Measurements from ENCODE around the gene CHRD.

Gene CHRD

DNA sequence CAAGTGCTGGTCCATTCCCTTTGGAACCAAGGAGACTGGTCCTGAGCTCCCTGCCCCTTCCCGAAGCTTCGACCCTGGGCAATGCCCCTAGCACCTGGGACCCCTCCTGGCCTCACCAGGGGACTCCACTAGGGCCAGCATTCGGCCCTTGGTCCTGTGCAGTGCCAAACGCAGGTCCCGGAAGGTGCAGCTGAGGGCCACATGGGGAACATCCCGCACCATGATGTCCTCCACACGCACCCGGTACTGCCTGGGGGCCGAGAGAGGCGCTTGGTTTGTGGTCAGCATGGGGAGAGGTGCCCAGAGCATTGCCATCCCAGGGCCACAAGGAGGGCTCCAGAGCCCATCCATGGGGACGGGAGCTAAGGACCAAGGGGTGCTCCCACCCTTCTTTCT, 26.3 kb upstream of the CHRD start:
- Mint-ChIP-seq H3K4me3 (no peak overlapping the region), H3K27me3 (no peaks in the 10 kb centered on the region), H3K4me1 (ENCODE audit: low read depth) (no peaks in the 10 kb centered on the region), H3K36me3 (ENCODE audit: low read depth) (peaks cover 6% of the 10 kb centered on the region), H3K27ac (no peak overlapping the region), H3K9me3 (no peaks in the 10 kb centered on the region)

DNA sequence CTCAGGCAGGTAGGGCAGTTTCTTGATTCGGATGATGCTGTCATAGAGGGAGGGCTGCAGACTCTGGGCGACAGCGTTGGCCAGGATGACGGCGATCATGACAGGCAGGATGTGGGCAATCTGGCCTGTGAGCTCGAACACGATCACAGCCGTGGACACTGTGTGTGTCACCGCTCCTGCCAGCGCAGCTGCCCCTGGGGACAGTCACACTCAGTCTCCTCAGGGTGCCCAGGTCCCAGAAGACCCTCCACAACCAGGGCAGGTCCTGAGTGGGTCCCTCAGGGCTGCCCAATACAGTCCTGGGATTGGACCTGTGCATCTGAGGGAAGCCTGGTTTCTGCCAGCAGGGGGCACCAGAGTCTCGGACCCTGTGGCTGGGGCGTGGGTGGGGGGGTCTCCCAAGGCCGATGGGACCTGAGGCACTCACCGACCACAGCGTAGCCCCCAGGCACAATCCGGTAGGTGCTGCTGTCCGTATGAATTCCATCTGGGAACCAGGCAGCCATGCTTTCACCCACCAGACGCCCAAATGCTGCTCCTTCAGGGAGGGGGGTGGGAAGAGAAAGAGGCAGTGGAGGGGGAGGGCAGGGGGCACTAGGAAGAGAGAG, 25.6 kb upstream of the CHRD start:
- Mint-ChIP-seq H3K9me3 (no peaks in the 10 kb centered on the region), H3K4me1 (ENCODE audit: low read depth) (no peaks in the 10 kb centered on the region), H3K27me3 (no peaks in the 10 kb centered on the region), H3K4me3 (no peak overlapping the region), H3K27ac (no peak overlapping the region), H3K36me3 (ENCODE audit: low read depth) (peaks cover 6% of the 10 kb centered on the region)

DNA sequence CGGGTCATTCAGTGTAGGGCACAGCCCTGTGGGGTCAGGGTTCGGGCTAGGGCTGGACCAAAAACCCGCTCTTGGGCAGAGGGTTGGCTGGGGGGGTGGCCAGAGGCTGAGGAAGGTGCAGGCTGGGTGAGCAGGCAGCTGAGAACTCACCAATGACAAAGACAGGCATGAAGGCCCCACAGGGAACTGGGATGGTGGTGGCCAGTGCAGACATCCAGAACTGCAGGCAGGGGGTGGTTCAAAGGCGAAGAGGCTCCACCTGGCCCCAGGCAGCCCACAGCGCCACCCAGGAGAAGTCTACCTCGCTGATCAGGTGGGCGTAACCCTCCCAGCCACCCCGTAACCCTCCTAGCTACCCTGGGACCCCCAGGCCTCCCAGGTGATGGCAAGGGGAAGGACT, 25.1 kb upstream of the CHRD start:
- Mint-ChIP-seq H3K4me3 (no peak overlapping the region), H3K36me3 (ENCODE audit: low read depth) (peaks cover 6% of the 10 kb centered on the region), H3K27me3 (no peaks in the 10 kb centered on the region), H3K27ac (no peak overlapping the region), H3K4me1 (ENCODE audit: low read depth) (no peaks in the 10 kb centered on the region), H3K9me3 (no peaks in the 10 kb centered on the region)

DNA sequence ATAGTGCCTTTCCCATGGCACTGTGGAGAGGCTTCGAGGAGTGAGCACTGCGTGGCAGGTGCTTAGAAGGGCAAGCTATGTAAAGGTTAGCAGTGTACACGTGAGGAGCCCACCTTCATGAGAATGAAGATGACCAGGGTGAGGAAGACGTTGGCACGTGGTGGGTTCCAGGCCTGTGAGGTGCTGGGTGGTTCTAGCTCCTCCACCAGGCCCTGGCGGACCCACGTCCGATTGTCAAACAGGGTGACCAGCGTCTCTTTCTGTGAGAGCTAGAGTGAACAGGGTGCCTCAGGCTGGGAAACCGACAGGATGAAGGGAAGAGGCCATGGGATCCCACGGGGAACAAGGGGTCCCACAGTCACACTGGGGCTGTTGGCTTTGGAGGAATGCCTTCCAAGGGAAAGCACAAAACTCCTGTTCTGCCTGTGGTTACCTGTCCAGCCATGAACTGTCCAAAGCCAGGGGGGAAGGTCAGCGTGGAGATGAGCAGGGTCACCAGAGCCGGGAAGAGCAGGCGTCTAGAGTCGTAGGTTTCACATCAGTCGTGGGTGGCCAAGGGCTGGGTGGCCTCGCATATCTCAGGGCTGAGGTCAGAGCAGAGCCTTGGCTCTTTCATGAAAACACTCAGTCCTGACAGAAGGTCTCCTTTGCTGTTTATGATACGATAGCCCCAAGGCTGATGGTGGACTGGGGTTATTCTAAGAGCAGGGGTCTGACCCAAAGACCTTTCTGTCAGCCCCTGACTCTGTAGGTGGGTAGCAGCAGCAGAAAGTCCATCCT, 24.4 kb upstream of the CHRD start:
- Mint-ChIP-seq H3K4me1 (ENCODE audit: low read depth) (peaks cover 6% of the 10 kb centered on the region), H3K4me3 (no peak overlapping the region)

DNA sequence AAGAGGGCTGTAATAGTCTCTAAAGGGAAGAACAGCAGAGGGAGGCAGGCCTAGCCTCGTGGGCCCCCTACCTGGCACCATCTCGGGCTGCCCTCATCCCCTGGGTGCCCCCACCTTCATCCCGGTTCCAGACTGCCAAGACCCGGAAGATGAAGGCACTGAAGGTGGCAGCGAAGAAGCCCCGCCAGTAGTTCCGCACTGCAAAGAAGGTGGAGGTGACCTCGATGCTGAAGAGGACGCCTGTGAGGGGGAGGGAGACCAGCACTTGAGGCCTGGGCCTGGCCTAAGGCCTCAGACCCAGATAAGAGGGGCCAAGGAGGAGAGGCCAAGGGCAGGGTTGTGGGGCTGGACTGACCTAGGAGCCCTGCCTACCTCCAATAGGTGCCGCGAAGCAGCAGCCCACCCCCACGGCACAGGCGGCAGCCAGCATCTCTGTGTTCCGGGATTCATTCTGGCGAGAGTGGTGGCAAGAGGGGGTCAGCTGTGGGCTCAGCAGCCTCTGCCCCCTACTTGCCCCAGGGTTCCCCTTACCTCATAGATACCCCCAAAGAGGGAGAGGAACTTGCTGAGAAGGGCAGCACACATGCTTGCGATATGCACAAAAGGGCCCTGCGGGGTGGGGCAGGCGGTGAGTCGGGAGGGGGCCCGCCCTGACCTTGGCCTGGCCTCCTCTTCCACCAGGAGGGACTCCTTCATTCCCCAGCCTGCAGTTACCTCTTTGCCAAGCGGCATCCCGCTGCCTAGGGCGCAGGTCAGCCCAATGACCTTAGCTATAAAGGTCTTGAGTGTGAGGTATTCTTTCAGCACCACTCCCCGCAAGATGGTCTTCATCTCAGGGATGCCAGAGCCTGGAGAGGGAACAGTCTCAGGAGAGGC, 22.4 kb upstream of the CHRD start:
- peaks cover 6% of the 10 kb centered on the region for H3K36me3 Mint-ChIP-seq (ENCODE audit: low read depth)
- peaks cover 12% of the 10 kb centered on the region for H3K4me1 Mint-ChIP-seq (ENCODE audit: low read depth)
- no peak overlapping the region for H3K27ac Mint-ChIP-seq

More for the DNA sequence above, 24.4 kb upstream of the CHRD start:
- Mint-ChIP-seq H3K27ac (no peak overlapping the region), H3K9me3 (no peaks in the 10 kb centered on the region), H3K36me3 (ENCODE audit: low read depth) (peaks cover 6% of the 10 kb centered on the region), H3K27me3 (no peaks in the 10 kb centered on the region)

DNA sequence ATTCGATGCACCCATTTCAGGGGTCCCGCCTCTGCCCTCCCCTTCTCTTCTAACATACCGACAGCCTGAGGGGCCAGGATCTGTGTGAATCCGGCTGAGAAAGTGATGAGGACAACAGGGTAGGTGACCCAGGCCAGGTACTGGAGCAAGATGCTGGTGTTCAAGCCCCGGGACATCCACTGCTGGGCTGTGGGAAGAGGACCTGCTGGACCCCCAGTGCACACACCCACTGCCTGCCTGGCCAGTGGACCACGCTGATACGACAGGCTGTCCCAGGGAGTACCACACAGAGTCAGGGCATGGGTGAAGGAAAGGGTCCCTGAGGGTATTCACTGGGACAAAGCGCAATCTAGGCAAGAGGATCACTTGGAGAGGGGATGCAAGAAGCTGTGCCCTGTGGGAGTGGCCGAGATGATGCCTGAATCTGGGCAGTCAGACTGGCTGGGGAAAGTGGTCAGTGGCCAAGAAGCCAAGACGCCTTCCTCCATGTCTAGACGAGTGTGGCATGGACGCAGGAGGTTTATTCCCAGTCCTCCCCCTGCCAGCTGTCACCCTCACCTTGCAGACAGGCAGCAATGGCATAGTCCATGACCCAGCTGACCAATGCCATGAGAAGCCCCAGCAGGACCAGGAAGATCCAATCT, 21.6 kb upstream of the CHRD start:
- Mint-ChIP-seq H3K9me3 (no peaks in the 10 kb centered on the region), H3K4me1 (ENCODE audit: low read depth) (peaks cover 13% of the 10 kb centered on the region), H3K27me3 (no peaks in the 10 kb centered on the region), H3K4me3 (no peak overlapping the region), H3K36me3 (ENCODE audit: low read depth) (peaks cover 7% of the 10 kb centered on the region), H3K27ac (no peak overlapping the region)

More for the DNA sequence above, 22.4 kb upstream of the CHRD start:
- Mint-ChIP-seq H3K27me3 (no peaks in the 10 kb centered on the region), H3K9me3 (no peaks in the 10 kb centered on the region), H3K4me3 (no peak overlapping the region)

DNA sequence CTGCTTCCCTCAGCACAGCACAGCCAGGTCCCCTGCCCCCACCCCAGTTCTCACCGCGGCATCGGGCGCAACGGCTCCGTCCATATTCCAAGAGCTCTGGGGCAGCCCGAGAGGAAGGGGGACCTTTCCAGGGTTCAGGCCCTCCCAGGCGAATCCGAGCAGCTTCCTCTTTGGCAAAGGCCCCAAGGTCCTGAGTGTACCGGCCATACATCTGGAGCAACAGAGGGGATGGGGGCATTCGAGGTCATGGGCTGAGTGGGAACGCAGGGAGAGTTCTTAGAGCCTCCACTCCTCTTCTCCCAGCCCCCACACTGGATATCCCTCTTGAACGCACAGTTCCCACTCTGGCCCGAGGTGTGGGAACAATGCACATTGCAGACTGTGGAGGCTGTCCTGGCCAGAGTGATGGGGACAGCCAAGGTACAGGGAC, 20.9 kb upstream of the CHRD start:
- no peaks in the 10 kb centered on the region for H3K27me3 Mint-ChIP-seq
- H3K9me3 Mint-ChIP-seq, result no peaks in the 10 kb centered on the region
- H3K36me3 Mint-ChIP-seq (ENCODE audit: low read depth), result peaks cover 13% of the 10 kb centered on the region
- H3K4me3 Mint-ChIP-seq, result no peak overlapping the region
- peaks cover 19% of the 10 kb centered on the region for H3K4me1 Mint-ChIP-seq (ENCODE audit: low read depth)
- no peak overlapping the region for H3K27ac Mint-ChIP-seq

DNA sequence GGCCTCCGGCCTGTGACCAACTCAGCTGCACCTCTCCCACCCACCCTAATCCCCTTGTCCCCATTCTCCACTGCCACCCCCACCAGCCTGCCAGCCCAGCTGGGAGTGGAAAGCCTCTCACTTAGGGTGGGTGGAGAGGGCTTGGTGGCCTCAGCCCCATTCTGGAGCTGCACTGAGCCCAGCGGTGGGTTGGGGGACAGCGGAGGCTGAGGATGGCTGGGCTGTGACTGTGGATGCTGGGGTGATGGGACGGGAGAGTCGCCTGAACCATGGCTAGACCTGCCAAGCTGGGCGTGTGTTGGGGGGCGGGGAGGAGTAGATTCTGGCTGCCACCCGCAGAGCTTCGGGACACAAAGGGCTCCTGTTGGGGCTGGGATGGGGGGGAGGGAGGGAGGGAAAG, 20.2 kb upstream of the CHRD start:
- no peak overlapping the region for H3K4me3 Mint-ChIP-seq

DNA sequence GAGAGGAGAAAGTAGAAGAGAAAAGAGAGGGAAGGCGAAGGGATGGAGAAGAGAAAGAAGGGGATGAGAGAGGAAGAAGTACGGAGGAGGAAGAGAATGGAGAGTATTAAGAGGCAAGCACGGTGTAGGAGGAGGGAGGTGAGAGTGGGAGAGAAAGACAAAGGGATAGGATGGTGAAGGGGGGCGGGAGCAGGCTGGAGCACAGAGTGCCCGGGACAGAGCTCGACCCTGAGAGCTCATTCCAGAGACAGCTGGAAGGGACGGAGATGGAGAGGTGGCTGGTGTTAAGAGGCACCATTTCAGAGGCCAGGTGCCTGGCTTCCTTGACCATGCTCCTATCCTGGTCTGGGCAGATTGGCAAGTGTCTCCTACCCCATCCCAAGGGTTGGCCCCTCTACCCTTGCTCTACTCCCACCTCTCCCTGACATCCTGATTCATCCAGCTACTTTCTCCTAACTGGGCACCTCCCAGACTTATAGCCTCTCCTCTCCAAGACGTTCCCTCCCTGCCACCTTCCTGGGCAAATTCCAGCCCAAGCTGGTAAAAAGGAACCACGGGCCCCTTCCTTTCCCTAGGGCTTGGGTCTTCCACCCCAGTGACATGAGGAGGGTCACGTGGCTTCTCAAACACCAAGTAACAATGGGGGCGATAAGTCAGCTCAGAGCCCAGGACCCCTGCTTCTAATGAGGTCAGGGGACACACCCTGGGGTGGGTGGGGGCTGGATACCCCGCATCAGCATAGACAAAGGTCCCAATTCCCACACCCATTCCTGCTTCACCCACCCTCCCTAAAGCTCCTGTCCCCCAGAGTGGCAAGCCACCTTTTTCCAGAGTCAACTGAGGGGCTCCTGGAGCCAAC, 19.6 kb upstream of the CHRD start:
- peak overlapping the region; percentile 45 for H3K27ac Mint-ChIP-seq
- peak overlapping the region; percentile 88 for H3K4me3 Mint-ChIP-seq
- no peaks in the 10 kb centered on the region for H3K9me3 Mint-ChIP-seq
- peaks cover 32% of the 10 kb centered on the region for H3K4me1 Mint-ChIP-seq (ENCODE audit: low read depth)
- H3K27me3 Mint-ChIP-seq, result no peaks in the 10 kb centered on the region
- H3K36me3 Mint-ChIP-seq (ENCODE audit: low read depth), result peaks cover 21% of the 10 kb centered on the region

More for the DNA sequence above, 20.2 kb upstream of the CHRD start:
- Mint-ChIP-seq H3K27me3 (no peaks in the 10 kb centered on the region), H3K4me1 (ENCODE audit: low read depth) (peaks cover 25% of the 10 kb centered on the region), H3K9me3 (no peaks in the 10 kb centered on the region), H3K36me3 (ENCODE audit: low read depth) (peaks cover 18% of the 10 kb centered on the region), H3K27ac (no peak overlapping the region)

DNA sequence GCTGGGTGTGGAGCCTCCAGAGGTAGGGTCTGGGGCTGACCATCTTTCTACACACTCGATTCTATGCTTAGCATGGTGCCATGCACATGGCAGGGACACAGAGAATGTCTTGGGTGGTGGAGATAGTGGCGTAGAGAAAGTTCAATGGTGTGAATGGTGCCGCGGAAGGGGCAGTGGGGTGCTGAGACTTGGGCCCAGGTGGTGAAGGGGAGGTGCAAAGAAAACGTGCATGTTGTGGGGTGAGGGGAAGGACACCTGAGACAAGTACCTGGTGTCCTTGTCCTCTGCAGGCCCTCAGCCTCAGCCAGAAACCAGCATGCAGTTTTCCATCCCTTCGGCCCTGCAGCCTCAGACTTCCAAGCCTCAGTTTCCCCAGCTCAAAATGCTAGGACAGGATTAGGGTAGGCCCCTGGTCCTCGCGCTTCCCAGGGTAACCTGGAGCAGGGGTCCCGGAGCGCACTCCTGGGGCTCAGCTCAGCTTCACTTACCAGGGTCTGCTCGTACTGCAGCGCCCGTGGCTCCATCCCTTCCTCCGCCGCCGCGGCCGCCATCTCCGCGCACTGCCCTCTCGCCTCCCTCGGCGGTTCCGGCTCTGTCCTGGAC, 18.8 kb upstream of the CHRD start:
- H3K36me3 Mint-ChIP-seq (ENCODE audit: low read depth), result peaks cover 23% of the 10 kb centered on the region
- H3K27me3 Mint-ChIP-seq, result no peaks in the 10 kb centered on the region
- H3K4me1 Mint-ChIP-seq (ENCODE audit: low read depth), result peaks cover 35% of the 10 kb centered on the region
- H3K4me3 Mint-ChIP-seq, result peak overlapping the region; percentile 88
- peak overlapping the region; percentile 45 for H3K27ac Mint-ChIP-seq
- no peaks in the 10 kb centered on the region for H3K9me3 Mint-ChIP-seq

DNA sequence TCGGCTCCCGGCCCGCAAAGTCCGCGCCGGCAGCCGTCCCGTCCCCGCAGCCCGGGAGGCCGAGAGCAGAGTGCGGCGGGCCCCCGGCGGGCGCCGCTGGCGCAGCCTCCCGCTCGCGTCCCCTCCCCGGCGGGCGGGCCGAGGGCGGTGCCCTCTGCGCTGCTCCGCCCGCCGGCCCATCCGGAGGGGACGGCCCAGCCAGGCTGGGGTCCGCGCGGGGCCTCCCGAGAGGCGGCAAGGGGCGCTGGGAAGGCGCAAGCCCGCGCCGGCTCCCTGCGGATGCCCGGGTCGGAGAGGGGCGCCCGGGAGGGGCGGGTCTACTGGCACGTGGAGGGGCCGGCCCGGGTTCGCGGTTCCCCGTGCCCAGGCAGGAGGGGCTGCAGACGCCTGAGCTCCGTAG, 18.3 kb upstream of the CHRD start, which contains the start of the genes CLCN2 and POLR2H:
Gene CLCN2, minus strand, starts transcription at position 74 of the 400 bp plus-strand sequence. CDS start 126 bp downstream, outside the sequence.
Gene POLR2H, plus strand, starts transcription at position 179 of the 400 bp plus-strand sequence. CDS start 1,783 bp downstream, outside the sequence.
- H3K27ac Mint-ChIP-seq, result peak within 1 kb of the TSS; percentile 95

DNA sequence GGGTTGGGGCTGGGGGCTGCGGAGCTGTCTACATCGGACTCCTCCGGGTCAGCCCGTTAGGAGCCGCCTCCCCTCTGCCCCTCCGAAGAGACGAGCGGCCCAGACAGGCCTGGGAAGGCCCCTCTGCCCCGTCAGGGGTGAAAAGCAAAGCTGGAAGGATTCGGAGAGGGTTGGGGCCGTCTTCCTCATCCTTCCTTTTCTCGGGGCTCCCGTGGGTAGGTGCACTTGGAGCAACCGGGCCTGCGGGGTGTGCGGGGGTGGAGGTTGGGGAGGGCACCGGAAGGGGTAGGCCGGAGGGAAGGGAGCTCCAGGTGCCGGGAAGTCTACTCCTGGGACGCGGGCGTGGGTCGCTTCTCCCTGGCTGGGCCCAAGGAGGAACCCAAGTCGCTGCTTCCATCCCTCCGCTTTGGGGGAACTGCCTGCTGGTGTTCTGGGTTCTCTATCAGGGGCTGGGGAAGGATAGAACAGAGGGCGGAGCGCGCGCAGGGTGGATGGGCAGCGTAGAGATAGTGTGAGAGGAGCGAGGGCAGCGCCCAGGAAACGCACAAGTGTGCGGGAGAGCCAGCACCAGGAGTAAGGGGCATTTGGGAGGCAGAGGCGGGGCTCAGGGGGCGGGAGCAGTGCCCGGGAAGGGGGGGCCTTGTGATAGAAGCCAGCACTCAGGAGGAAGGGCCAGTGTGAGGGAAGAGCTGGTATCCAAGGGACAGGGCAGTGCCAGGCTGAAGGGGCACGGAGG, 17.8 kb upstream of the CHRD start:
- Mint-ChIP-seq H3K4me3 (peak overlapping the region; percentile 99), H3K36me3 (ENCODE audit: low read depth) (peaks cover 32% of the 10 kb centered on the region), H3K4me1 (ENCODE audit: low read depth) (peaks cover 42% of the 10 kb centered on the region), H3K27ac (peak overlapping the region; percentile 95), H3K9me3 (no peaks in the 10 kb centered on the region), H3K27me3 (no peaks in the 10 kb centered on the region)

More for the DNA sequence above, 18.3 kb upstream of the CHRD start, which contains the start of the genes CLCN2 and POLR2H:
- H3K4me1 Mint-ChIP-seq (ENCODE audit: low read depth), result peaks cover 39% of the 10 kb centered on the region
- peak within 1 kb of the TSS; percentile 99 for H3K4me3 Mint-ChIP-seq
- H3K27me3 Mint-ChIP-seq, result no peaks in the 10 kb centered on the region
- no peaks in the 10 kb centered on the region for H3K9me3 Mint-ChIP-seq
- H3K36me3 Mint-ChIP-seq (ENCODE audit: low read depth), result peaks cover 27% of the 10 kb centered on the region

Data from stimulated activated naive CD8-positive, alpha-beta T cell treated with anti-CD3 and anti-CD28 coated beads, Interleukin-15, Interleukin-2, amounts not matched to agents 100 ng/mL and 50 ng/mL, for 24 hours (primary cell).